Measurements from ENCODE around the gene ATP13A5.

ATP13A5 gene

DNA sequence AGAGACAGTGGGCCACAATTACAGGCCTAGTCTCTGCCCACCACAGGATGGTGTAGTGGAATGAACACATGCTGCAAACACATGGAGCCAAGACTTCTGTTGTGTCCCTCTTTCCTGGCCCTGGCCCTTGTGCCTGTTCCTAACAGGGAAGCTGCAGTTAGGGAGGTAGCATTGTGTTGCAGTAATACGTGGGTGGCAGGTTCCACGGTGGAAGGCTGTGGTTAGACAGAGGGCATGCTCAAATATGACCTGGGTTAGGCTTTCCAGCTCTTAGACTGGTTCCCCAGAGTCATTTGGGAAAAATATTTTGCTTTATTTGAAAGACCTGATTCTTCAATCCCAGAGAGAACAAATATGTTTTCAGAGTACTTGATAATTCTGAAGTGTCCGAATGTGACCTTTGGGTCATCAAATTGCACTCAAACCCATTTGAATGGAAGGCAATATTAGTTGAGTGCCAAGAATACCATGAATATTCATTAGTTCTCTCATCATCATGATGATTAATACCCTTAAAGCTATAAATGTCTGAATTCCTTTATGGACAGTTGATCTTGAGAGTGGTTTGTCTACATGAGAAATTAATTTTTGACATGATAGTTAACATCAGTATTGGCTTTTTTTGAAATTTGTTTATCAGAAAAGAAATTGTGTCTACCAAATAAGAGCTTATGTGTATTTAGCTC is 109.1 kb downstream of the ATP13A5 start:
- no peak for DNase-seq

- no peak for DNase-seq
These were observed 115.8 kb downstream of the ATP13A5 start for GRCh38 chr3:193262707-193263106.

- DNase-seq, result no peak
These were observed 116.6 kb downstream of the ATP13A5 start for GRCh38 chr3:193261970-193262369.

GRCh38 chr3:193253986-193254660 is 124.4 kb downstream of the ATP13A5 start:
- DNase-seq, result no peak

GRCh38 chr3:193250492-193250891 is 128.1 kb downstream of the ATP13A5 start:
- no peak for DNase-seq

- no peak for DNase-seq
These were observed 129.6 kb downstream of the ATP13A5 start for GRCh38 chr3:193248848-193249468.

GRCh38 chr3:193243571-193243970 is 135.0 kb downstream of the ATP13A5 start:
- DNase-seq, result no peak

GRCh38 chr3:193241716-193242115 is 136.8 kb downstream of the ATP13A5 start:
- DNase-seq, result no peak

DNA sequence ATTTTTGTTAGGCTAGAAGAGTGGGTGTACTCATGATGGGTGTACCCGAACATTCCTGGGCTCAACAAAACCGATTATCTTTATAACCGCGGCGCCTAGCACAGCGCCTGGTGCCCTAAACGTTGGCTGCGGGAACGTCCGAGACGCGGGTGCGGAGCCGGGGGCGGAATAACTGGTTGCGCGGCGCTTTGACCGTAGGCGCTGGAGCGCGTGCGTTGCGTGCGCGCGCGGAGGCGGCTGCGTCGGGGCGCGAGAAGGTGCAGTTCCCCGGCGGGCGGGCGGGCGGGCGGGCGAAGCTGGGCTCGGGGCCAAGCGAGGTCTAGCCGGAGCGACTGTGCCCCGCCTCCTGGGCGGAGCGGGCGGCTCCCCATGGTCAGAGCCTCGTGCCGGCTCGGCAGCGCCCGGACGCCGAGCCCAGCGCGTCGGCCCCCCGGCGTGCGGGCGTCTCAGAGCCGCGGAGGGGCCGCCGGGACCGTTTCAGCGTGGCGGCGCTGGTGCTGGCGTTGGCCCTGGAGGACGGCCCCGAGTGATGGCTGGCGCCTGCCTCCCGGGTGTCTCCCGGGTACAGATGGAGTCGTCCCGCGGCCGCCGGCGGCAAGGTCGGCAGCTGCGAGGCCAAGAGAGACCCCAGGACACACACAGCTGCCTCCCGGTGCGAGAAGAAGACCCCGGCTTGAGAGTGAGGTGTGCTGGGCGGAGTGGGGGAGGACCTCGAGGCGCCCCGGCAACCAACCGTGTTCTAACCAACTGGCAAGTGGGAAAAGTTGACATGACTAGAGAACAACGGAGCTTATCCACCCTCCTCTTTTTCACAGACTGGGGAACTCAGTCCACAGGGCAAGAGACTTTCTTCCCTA is 137.5 kb downstream of the ATP13A5 start, which contains the start of gene PLAAT1:
Gene PLAAT1, plus strand, starts transcription at position 373 of the 857 bp plus-strand sequence. CDS start 14,429 bp downstream, outside the sequence.
- peak; percentile 95 to 97 for DNase-seq

GRCh38 chr3:193240436-193240849 is 138.1 kb downstream of the ATP13A5 start:
- DNase-seq, result peak; percentile 38 to 70

- DNase-seq, result no peak
These were observed 141.5 kb downstream of the ATP13A5 start for GRCh38 chr3:193237030-193237429.

DNA sequence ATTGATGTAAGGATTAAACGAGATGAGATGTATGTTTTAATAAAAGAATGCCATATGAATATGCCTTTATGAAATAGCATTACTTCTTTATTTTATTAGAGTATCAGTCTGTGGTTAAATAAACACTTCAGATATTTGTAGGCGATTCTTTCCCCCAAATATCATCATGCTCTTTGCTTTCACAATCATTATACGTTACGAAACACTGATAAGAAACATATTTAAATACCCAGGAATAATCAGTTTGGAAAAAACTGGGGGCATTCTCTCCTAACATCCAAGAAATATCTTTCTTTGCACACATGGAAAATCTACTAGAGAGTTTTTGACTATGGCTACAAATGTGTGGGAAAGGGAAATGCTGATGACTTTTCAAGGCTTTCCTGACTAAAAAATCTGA is 142.0 kb downstream of the ATP13A5 start:
- no peak for DNase-seq

- no peak for DNase-seq
These were observed 147.4 kb downstream of the ATP13A5 start for GRCh38 chr3:193231201-193231600.

- DNase-seq, result no peak
These were observed 147.9 kb downstream of the ATP13A5 start for GRCh38 chr3:193230610-193231009.

GRCh38 chr3:193229851-193230420 is 148.6 kb downstream of the ATP13A5 start:
- DNase-seq, result no peak

- DNase-seq, result no peak
These were observed 150.3 kb downstream of the ATP13A5 start for GRCh38 chr3:193228206-193228605.

GRCh38 chr3:193225302-193226125 is 153.0 kb downstream of the ATP13A5 start:
- no peak for DNase-seq

Measured in NCI-H2081 (cell line).